Measurements from ENCODE around the gene SETD7.

Gene SETD7

GRCh38 chr4:139585473-139585872 lies 29.5 kb upstream of the SETD7 start:
- peaks cover 15% of the 10 kb centered on the region for H3K27me3 Mint-ChIP-seq (ENCODE audit: low read depth)
- H3K4me3 Mint-ChIP-seq, result no peak overlapping the region
- H3K9me3 Mint-ChIP-seq, result no peaks in the 10 kb centered on the region
- H3K4me1 Mint-ChIP-seq (ENCODE audit: low read depth), result no peaks in the 10 kb centered on the region
- H3K27ac Mint-ChIP-seq, result no peak overlapping the region
- H3K36me3 Mint-ChIP-seq (ENCODE audit: low read depth), result no peaks in the 10 kb centered on the region

DNA sequence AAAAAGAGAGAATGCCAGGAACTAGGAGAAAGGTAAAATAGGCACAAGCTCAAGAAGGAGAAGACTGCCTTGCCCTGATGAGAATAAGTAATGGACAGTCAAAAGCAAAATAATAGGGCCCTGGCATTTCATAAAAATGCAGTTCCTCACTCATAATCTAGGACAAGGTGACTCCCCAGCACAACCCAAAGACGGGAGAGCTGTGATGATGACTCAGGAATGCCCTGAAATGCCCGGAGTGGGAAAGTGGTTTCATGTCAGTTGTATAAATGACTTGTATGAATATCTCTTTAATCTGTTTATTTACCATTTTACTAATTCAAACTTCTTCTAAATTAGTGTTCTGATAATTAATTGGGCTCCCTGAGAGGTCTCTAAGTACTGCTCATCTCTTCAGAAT lies 28.8 kb upstream of the SETD7 start:
- no peaks in the 10 kb centered on the region for H3K36me3 Mint-ChIP-seq (ENCODE audit: low read depth)
- peaks cover 18% of the 10 kb centered on the region for H3K27me3 Mint-ChIP-seq (ENCODE audit: low read depth)
- no peaks in the 10 kb centered on the region for H3K9me3 Mint-ChIP-seq
- no peak overlapping the region for H3K27ac Mint-ChIP-seq
- no peaks in the 10 kb centered on the region for H3K4me1 Mint-ChIP-seq (ENCODE audit: low read depth)
- H3K4me3 Mint-ChIP-seq, result no peak overlapping the region

GRCh38 chr4:139584013-139584412 lies 28.0 kb upstream of the SETD7 start:
- Mint-ChIP-seq H3K27me3 (ENCODE audit: low read depth) (peaks cover 18% of the 10 kb centered on the region), H3K4me3 (no peak overlapping the region), H3K36me3 (ENCODE audit: low read depth) (no peaks in the 10 kb centered on the region), H3K9me3 (no peaks in the 10 kb centered on the region), H3K27ac (no peak overlapping the region), H3K4me1 (ENCODE audit: low read depth) (no peaks in the 10 kb centered on the region)

DNA sequence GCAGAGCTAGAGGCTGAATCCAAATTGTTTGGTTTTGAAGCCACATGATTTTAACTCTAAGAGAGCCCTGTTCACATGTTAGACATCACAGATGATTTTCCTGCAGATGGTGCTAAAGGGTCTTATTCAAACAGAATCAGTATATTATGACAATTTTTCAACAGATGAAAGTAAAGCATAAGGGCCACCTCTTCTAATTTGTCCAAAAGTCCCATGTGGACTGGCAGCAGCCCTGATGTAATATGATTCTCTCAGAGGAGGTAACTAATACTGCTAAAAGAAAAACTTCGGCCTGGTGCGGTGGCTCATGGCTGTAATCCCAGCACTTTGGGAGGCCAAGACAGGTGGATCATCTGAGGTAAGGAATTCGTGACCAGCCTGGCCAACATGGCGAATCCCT lies 26.0 kb upstream of the SETD7 start:
- no peak overlapping the region for H3K4me3 Mint-ChIP-seq
- peaks cover 18% of the 10 kb centered on the region for H3K27me3 Mint-ChIP-seq (ENCODE audit: low read depth)
- no peak overlapping the region for H3K27ac Mint-ChIP-seq
- H3K9me3 Mint-ChIP-seq, result no peaks in the 10 kb centered on the region
- no peaks in the 10 kb centered on the region for H3K4me1 Mint-ChIP-seq (ENCODE audit: low read depth)
- no peaks in the 10 kb centered on the region for H3K36me3 Mint-ChIP-seq (ENCODE audit: low read depth)

DNA sequence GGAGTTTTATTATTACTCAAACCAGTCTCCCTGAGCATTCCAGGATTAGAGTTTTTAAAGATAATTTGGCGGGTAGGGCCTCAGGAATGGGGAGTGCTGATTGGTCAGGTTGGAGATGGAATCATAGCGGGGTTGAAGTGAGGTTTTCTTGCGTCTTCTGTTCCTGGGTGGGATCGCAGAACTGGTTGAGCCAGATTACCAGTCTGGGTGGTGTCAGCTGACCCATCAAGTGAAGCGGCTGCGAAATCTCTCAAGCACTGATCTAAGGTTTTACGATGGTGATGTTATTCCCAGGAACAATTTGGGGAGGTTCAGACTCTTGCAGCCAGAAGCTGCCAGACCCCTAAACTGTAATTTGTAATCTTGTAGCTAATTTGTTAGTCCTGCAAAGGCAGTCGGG lies 25.1 kb upstream of the SETD7 start:
- Mint-ChIP-seq H3K27ac (no peak overlapping the region), H3K9me3 (no peaks in the 10 kb centered on the region), H3K4me3 (no peak overlapping the region), H3K27me3 (ENCODE audit: low read depth) (peaks cover 17% of the 10 kb centered on the region), H3K36me3 (ENCODE audit: low read depth) (no peaks in the 10 kb centered on the region), H3K4me1 (ENCODE audit: low read depth) (no peaks in the 10 kb centered on the region)

DNA sequence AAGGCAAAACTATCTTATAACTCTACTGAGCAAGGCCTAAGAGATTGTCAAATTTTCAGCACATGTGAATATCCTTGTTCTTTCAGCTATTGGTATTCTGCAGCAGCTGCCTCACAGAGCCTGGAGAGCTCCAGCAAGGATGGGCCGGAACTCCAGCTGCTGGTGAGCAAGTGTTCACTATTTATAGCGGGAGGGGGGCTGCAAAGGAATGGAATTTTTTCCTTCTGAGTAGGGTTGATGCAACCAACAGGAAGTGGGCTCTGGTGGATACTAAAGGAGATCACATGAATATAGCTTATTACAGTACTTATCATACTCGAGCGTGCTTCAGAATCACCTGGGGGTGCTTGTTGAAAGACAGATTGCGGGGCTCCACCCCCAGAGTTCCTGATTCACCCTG lies 20.2 kb upstream of the SETD7 start:
- H3K4me3 Mint-ChIP-seq, result no peak overlapping the region
- H3K36me3 Mint-ChIP-seq (ENCODE audit: low read depth), result peaks cover 1% of the 10 kb centered on the region
- no peak overlapping the region for H3K27ac Mint-ChIP-seq
- H3K9me3 Mint-ChIP-seq, result no peaks in the 10 kb centered on the region
- no peaks in the 10 kb centered on the region for H3K4me1 Mint-ChIP-seq (ENCODE audit: low read depth)
- peaks cover 24% of the 10 kb centered on the region for H3K27me3 Mint-ChIP-seq (ENCODE audit: low read depth)

- no peaks in the 10 kb centered on the region for H3K4me1 Mint-ChIP-seq (ENCODE audit: low read depth)
- peaks cover 15% of the 10 kb centered on the region for H3K27me3 Mint-ChIP-seq (ENCODE audit: low read depth)
- peaks cover 1% of the 10 kb centered on the region for H3K36me3 Mint-ChIP-seq (ENCODE audit: low read depth)
- no peak overlapping the region for H3K4me3 Mint-ChIP-seq
- H3K9me3 Mint-ChIP-seq, result no peaks in the 10 kb centered on the region
- no peak overlapping the region for H3K27ac Mint-ChIP-seq
Observed at GRCh38 chr4:139575072-139575471, 19.1 kb upstream of the SETD7 start.

DNA sequence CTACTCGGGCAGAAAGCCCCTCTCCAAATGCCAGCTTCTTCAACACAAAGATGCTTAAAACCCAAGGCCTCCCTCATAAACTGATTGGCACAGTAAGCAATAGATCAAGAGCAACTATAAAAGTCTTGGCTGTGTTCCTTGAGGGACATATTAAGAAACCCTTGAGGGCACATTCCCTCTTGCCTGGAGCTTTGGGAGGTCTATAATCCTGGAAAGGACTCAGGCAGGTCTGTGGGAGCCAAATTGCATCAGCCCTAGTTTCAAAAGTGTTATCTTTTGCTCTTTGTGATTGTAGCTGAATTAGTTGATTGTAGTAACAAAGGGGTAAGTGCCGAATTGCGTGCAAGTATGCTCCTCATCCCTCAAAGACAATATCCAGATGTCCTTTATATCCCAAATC lies 18.6 kb upstream of the SETD7 start:
- H3K9me3 Mint-ChIP-seq, result no peaks in the 10 kb centered on the region
- peaks cover 15% of the 10 kb centered on the region for H3K27me3 Mint-ChIP-seq (ENCODE audit: low read depth)
- no peaks in the 10 kb centered on the region for H3K4me1 Mint-ChIP-seq (ENCODE audit: low read depth)
- no peak overlapping the region for H3K27ac Mint-ChIP-seq
- H3K36me3 Mint-ChIP-seq (ENCODE audit: low read depth), result peaks cover 1% of the 10 kb centered on the region
- no peak overlapping the region for H3K4me3 Mint-ChIP-seq

GRCh38 chr4:139568206-139568955 lies 12.4 kb upstream of the SETD7 start:
- H3K4me3 Mint-ChIP-seq, result no peak overlapping the region
- no peaks in the 10 kb centered on the region for H3K9me3 Mint-ChIP-seq
- H3K36me3 Mint-ChIP-seq (ENCODE audit: low read depth), result peaks cover 1% of the 10 kb centered on the region
- peaks cover 3% of the 10 kb centered on the region for H3K4me1 Mint-ChIP-seq (ENCODE audit: low read depth)
- H3K27me3 Mint-ChIP-seq (ENCODE audit: low read depth), result peaks cover 3% of the 10 kb centered on the region
- no peak overlapping the region for H3K27ac Mint-ChIP-seq

DNA sequence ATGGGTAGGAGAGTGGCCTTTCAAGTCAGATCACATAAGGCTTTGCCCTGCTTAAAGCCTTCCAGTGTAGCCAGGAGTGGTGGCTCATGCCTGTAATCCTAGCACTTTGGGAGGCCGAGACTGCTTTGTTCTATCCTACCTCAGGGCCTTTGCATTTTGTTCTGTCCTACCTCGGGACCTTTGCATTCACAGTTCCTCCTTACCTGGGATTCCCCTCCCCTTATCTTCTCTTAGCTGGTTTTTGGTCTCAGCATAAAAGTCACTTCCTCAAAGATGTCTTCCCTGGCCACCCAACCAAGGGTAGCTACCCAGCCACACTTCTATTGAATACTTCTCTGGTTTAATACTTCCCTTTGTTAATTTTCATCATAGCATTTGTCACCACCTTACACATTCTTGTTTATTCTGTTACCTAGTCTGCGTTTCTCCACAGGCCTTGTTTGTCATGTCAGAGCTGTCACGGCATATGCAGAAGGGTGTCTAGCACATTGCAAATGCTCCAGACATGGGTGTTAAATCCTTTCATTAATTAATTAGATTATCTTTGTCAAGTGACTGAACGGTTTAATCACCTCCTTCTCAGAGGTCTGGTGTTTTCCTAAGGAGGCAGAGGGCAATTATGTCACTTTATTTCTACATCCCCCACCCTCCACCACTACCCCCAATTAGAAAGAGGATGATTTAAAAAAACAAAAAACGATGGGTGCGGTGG lies 11.3 kb upstream of the SETD7 start:
- Mint-ChIP-seq H3K27me3 (ENCODE audit: low read depth) (no peaks in the 10 kb centered on the region), H3K27ac (no peak overlapping the region), H3K9me3 (no peaks in the 10 kb centered on the region), H3K4me3 (no peak overlapping the region), H3K4me1 (ENCODE audit: low read depth) (peaks cover 3% of the 10 kb centered on the region), H3K36me3 (ENCODE audit: low read depth) (no peaks in the 10 kb centered on the region)

- Mint-ChIP-seq H3K9me3 (no peaks in the 10 kb centered on the region), H3K4me1 (ENCODE audit: low read depth) (peaks cover 15% of the 10 kb centered on the region), H3K4me3 (no peak overlapping the region), H3K27ac (no peak overlapping the region), H3K27me3 (ENCODE audit: low read depth) (no peaks in the 10 kb centered on the region), H3K36me3 (ENCODE audit: low read depth) (no peaks in the 10 kb centered on the region)
Observed at GRCh38 chr4:139564502-139564901, 8.5 kb upstream of the SETD7 start.

GRCh38 chr4:139563515-139563914 lies 7.5 kb upstream of the SETD7 start:
- no peaks in the 10 kb centered on the region for H3K9me3 Mint-ChIP-seq
- H3K36me3 Mint-ChIP-seq (ENCODE audit: low read depth), result no peaks in the 10 kb centered on the region
- peaks cover 15% of the 10 kb centered on the region for H3K4me1 Mint-ChIP-seq (ENCODE audit: low read depth)
- no peak overlapping the region for H3K4me3 Mint-ChIP-seq
- no peak overlapping the region for H3K27ac Mint-ChIP-seq
- no peaks in the 10 kb centered on the region for H3K27me3 Mint-ChIP-seq (ENCODE audit: low read depth)

DNA sequence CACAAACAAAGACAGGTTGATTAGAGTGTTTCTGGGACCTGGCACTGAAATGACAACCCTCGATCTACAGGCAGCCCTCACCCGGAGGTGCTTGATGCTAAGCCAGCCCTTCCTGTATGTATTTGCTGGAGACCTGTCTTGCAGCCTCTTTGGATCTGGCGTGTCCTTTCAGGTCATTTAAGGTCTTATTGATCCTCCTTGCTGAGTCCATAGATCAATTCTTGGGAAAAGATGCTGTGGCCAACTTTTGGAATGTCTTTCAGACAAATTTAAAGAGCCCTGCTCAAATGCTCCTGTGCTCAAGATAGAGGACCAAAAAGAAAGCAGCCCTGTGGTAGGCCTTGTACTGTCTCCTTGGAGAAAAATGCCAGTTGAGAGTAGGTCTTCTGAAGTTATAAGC lies 6.8 kb upstream of the SETD7 start:
- Mint-ChIP-seq H3K4me1 (ENCODE audit: low read depth) (peaks cover 15% of the 10 kb centered on the region), H3K4me3 (no peak overlapping the region), H3K27ac (no peak overlapping the region), H3K27me3 (ENCODE audit: low read depth) (peaks cover 5% of the 10 kb centered on the region), H3K36me3 (ENCODE audit: low read depth) (no peaks in the 10 kb centered on the region), H3K9me3 (no peaks in the 10 kb centered on the region)

- Mint-ChIP-seq H3K36me3 (ENCODE audit: low read depth) (no peaks in the 10 kb centered on the region), H3K4me1 (ENCODE audit: low read depth) (peaks cover 15% of the 10 kb centered on the region), H3K27ac (no peak overlapping the region)
Observed at GRCh38 chr4:139562067-139562684, 6.2 kb upstream of the SETD7 start.

More at GRCh38 chr4:139562067-139562684, 6.2 kb upstream of the SETD7 start:
- no peak overlapping the region for H3K4me3 Mint-ChIP-seq
- H3K9me3 Mint-ChIP-seq, result no peaks in the 10 kb centered on the region
- H3K27me3 Mint-ChIP-seq (ENCODE audit: low read depth), result peaks cover 11% of the 10 kb centered on the region
